HL-60 (cell line): ENCODE measurements around the gene ZNF789.

Experiments used
- DNase-seq, 2 experiments: peaks; one replicate each; pipeline ENCODE4 v3.0.0-alpha.2; 2010 to 2020; ENCODE audit warnings: low read depth in 1 of 2, low spot score in 1 of 2
- H3K27ac ChIP-seq: fragments of 250-450 bp; sonication (Bioruptor Pico); replicated peaks from 2 replicates; pipeline ENCODE4 v1.5.1; 2020; ENCODE audit warnings: mild to moderate bottlenecking, moderate library complexity
- H3K27me3 ChIP-seq: fragments of 250-450 bp; sonication (Bioruptor Pico); 2 replicates; pipeline ENCODE4 v1.5.1; 2021; ENCODE audit warnings: mild to moderate bottlenecking, moderate library complexity; ENCODE audit not compliant: insufficient read depth, poor library complexity, severe bottlenecking
- H3K4me3 ChIP-seq: replicated peaks from 2 replicates; pipeline ENCODE4 v1.5.1; 2011; ENCODE audit warnings: mild to moderate bottlenecking, control low read depth, low read length; ENCODE audit not compliant: insufficient read depth
- CTCF ChIP-seq: IDR thresholded peaks from one replicate; pipeline ENCODE4 v1.5.1; 2011; ENCODE audit warnings: low read length, control low read depth, inconsistent platforms; ENCODE audit not compliant: insufficient read depth
- GABPA ChIP-seq: IDR thresholded peaks from 2 replicates; pipeline ENCODE4 v1.6.1; 2012; ENCODE audit warnings: low read depth
- POLR2AphosphoS5 ChIP-seq: IDR thresholded peaks from 2 replicates; pipeline ENCODE4 v1.6.1; 2012; ENCODE audit warnings: low read depth
- REST ChIP-seq: IDR thresholded peaks from 2 replicates; pipeline ENCODE4 v1.6.1; 2012; ENCODE audit warnings: low read depth; ENCODE audit not compliant: insufficient replicate concordance
- SPI1 ChIP-seq: IDR thresholded peaks from 2 replicates; pipeline ENCODE4 v1.6.1; 2012; ENCODE audit warnings: low read depth, mild to moderate bottlenecking, borderline replicate concordance

Gene ZNF789

GRCh38 chr7:99505324-99505662 is 32.6 kb downstream of the ZNF789 start:
- H3K27me3 ChIP-seq = no peaks in the 10 kb centered on the region
- no peak for TF ChIP-seq GABPA
- no peak for TF ChIP-seq SPI1
- TF ChIP-seq REST = no peak
- peak overlapping the region; percentile 95 for H3K4me3 ChIP-seq
- H3K27ac ChIP-seq = peak overlapping the region; percentile 95
- DNase-seq = no peak

- DNase-seq = no peak
- Histone ChIP-seq H3K27me3 (no peaks in the 10 kb centered on the region), H3K27ac (no peak overlapping the region), H3K4me3 (no peak overlapping the region)
- TF ChIP-seq REST (no peak), SPI1 (no peak), CTCF (no peak), GABPA (no peak), POLR2AphosphoS5 (no peak)
Measured at GRCh38 chr7:99514050-99514449, 41.4 kb downstream of the ZNF789 start.

- H3K27me3 ChIP-seq = no peaks in the 10 kb centered on the region
- no peak for DNase-seq
- TF ChIP-seq GABPA (no peak), REST (no peak), SPI1 (no peak), CTCF (no peak), POLR2AphosphoS5 (no peak)
- H3K27ac ChIP-seq = no peak overlapping the region
- H3K4me3 ChIP-seq = no peak overlapping the region
Measured at GRCh38 chr7:99521399-99521798, 48.7 kb downstream of the ZNF789 start.
